ACC112 (cell line): ENCODE results near the gene SOX13.

Experiments used
- H2AFZ ChIP-seq: fragments of 200-600 bp; sonication (generic); one replicate; pipeline ENCODE4 v1.6.0; 2017; ENCODE audit warnings: antibody characterized with exemption, low read length; ENCODE audit not compliant: unreplicated experiment
- H3K27ac ChIP-seq: fragments of 200-600 bp; sonication (generic); 2 replicates; pipeline ENCODE4 v1.5.1; 2014; ENCODE audit warnings: low read depth, mild to moderate bottlenecking, antibody characterized with exemption, low read length, moderate library complexity
- H3K27me3 ChIP-seq: fragments of 200-600 bp; sonication (generic); 2 replicates; pipeline ENCODE4 v1.6.1; 2014; ENCODE audit warnings: mild to moderate bottlenecking, antibody characterized with exemption, low read length, moderate library complexity, mixed read lengths; ENCODE audit not compliant: insufficient read depth
- H3K36me3 ChIP-seq: fragments of 200-600 bp; sonication (generic); 2 replicates; pipeline ENCODE4 v1.6.1; 2016; ENCODE audit warnings: mild to moderate bottlenecking, antibody characterized with exemption, low read length, moderate library complexity, mixed read lengths; ENCODE audit not compliant: insufficient read depth
- H3K4me1 ChIP-seq: fragments of 200-600 bp; sonication (generic); one replicate; pipeline ENCODE4 v1.6.1; 2016; ENCODE audit warnings: low read length, mixed read lengths; ENCODE audit not compliant: insufficient read depth, unreplicated experiment, control insufficient read depth
- H3K4me3 ChIP-seq: fragments of 200-600 bp; sonication (generic); 2 replicates; pipeline ENCODE4 v1.5.1; 2014; ENCODE audit warnings: mild to moderate bottlenecking, low read depth, low read length
- H3K79me2 ChIP-seq: fragments of 200-600 bp; sonication (generic); one replicate; pipeline ENCODE4 v1.6.0; 2016; ENCODE audit warnings: low read length; ENCODE audit not compliant: control insufficient read depth, unreplicated experiment, insufficient read depth

SOX13 gene

DNA sequence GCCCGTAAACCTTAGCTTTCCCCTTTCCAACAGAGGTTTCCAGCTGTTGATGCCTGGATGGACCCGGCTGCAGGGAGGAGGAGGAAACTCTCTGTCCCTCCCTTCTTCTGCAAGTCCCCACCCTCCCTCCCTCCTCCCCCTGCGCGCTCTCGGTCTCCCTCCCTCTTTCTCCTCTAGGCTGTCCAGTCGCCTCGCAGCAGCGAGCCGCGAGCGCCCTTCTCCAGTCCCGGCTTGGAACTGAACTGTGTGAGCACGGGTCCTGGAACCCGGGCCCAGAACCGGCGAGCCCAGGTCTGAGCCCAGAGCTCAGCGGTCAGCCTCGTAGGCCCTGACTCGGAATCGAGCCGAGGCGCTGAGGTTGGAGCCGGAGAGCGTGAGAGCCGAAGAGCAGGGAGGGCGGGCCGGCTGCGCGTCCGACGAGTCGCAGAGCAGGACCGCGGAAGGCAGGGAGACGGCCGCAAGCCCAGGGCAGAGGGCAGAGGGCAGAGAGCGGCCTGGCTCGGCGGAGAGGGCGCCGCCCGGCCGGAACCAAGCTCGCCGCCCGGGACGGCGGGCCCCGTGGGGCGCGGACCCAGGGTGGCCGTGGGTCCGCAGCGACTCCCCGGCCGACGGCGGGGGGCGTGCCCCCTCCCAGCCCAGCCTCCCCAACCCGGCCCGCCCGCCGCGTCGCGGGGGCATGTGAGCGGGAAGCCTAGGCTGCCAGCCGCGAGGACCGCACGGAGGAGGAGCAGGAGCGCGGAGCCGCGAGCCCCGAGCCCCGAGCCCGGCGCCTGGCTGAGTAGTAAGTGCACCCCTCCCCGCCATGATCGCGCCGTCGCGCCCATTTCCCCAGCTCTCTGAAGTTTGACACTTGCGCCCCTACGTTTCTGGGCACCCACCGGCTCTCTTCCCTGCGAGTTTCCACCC is at the start of gene SOX13:
Gene SOX13 (plus strand): TSS at position 185 of the 906 bp plus-strand sequence. CDS start 39,801 bp downstream, outside the sequence.
- peak within 1 kb of the TSS; percentile 37; the same call in 1 of the 2 replicates for H3K27ac ChIP-seq
- H3K4me1 ChIP-seq = peaks cover 13% of the 10 kb centered on the region
- H3K4me3 ChIP-seq = peak within 1 kb of the TSS; percentile 94
- H2AFZ ChIP-seq = peak within 1 kb of the TSS; percentile 73
- peaks cover 41% of the 10 kb centered on the region for H3K79me2 ChIP-seq
- H3K27me3 ChIP-seq = no peaks in the 10 kb centered on the region
- H3K36me3 ChIP-seq = no peaks in the 10 kb centered on the region

DNA sequence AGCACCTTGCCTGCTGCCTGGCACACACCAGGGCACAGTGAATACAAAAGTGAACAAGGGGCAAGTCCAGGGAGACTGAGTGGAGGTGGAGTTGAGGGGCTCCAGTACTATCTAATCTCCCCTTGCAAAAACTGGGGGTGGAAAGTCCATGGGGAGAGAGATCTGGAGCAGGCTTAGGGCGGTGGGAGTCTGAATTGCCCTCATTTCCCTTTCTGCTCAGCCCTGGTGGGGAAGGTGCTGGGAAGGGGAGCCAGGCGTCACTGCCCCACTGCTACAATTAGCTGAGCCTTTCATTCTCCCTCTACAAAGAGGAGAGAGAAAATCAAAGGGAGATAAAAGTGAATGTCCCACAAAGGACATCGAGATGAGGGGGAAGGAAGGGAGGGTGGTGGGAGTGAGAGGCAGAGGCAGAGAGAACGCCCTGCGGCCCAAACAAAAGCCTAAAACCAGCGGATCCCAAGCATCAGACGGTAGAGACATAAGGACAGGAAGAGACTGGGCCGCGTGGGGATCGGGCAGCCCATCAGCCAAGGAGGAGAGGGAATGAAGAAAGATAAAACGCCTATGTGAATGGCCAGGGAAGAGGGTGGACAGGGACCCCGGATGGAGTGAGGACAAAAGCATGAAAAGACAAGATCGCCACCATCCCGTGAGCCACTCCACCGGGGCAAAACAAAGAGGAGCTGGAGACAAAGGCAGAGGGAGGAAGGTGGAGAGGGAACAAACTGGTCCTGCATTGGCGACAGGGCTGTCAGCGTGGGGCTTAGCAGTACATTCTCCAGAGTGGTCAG is 46.8 kb upstream of the SOX13 start:
- Histone ChIP-seq H2AFZ (peak overlapping the region; percentile 1), H3K79me2 (no peaks in the 10 kb centered on the region), H3K27me3 (peaks cover 14% of the 10 kb centered on the region), H3K4me1 (no peaks in the 10 kb centered on the region), H3K27ac (no peak overlapping the region), H3K4me3 (no peak overlapping the region), H3K36me3 (no peaks in the 10 kb centered on the region)

DNA sequence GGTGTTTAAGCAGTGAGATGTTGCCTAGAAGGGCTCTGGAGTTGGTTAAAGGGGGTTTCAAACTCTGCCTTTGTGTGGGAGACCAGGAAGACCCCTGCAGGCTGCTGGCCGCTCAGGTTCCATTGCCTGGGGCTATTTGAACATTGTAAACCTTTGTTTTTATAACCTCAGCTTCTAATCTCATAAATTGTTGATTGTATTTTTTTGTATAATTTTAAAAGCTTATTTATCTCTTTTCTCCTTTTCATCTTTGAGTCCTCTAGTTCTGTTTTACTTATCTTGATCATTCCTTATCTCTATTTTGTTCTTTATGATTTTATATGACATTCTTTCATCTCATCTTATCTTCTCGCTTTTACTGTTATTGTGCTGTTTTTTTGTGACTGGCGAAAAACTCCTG is 45.5 kb upstream of the SOX13 start:
- H3K27ac ChIP-seq = no peak overlapping the region
- H2AFZ ChIP-seq = no peak overlapping the region
- H3K79me2 ChIP-seq = no peaks in the 10 kb centered on the region
- H3K4me1 ChIP-seq = no peaks in the 10 kb centered on the region
- H3K27me3 ChIP-seq = peaks cover 14% of the 10 kb centered on the region
- no peak overlapping the region for H3K4me3 ChIP-seq
- H3K36me3 ChIP-seq = no peaks in the 10 kb centered on the region

DNA sequence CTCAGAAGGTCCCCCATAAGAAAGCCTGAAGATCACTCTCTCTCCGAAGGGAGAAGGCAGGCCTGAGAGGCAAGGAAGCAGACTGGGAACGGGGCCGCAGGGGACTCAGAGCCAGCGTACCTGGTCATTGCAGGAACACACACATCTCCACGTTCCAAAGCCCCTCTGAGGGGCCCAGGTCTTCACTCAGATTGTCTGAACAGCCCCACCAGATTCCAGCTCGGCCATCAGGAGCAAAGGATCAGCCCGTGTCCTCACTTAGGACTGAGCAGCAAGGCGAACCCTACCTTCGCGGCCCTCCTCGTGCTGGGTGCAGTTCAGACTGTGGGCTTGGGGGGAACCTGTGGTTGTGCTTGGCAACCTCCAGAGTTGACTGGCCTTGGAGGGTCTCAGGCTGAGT is 43.9 kb upstream of the SOX13 start:
- H3K4me3 ChIP-seq = no peak overlapping the region
- H3K4me1 ChIP-seq = no peaks in the 10 kb centered on the region
- no peak overlapping the region for H2AFZ ChIP-seq
- H3K79me2 ChIP-seq = no peaks in the 10 kb centered on the region
- no peak overlapping the region for H3K27ac ChIP-seq
- peaks cover 14% of the 10 kb centered on the region for H3K27me3 ChIP-seq
- no peaks in the 10 kb centered on the region for H3K36me3 ChIP-seq

DNA sequence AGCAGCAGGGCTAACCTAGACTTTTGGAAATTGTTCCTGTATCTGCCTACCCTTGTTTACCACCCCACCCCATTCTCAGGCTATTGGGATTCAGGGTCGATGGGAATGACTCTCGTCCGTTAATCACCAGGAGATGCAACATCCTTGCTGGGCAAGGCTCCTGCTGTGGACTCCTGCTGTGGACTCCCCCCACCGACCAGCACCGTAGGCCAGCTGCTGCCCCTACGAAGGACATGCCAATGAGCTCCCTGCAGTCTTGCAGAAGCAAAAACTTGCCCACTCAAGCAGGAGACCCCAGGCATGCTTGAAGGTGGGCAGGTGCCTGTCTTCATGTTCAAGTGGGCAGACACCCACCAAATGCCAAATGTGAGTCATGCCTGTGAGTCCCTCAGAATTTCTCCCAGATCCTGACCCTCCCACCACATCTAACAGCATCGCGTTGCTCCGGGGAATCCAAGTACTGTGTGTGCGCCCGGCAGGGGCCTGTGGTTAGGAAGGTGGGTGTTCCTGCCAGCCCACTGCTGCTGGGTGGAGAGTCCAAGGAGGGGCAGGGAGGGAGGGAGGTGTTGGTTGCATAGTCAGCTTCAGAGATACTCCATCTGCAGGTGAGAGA is 41.7 kb upstream of the SOX13 start:
- Histone ChIP-seq H3K27me3 (peaks cover 3% of the 10 kb centered on the region; the same call in 1 of the 2 replicates), H3K79me2 (no peaks in the 10 kb centered on the region), H3K4me1 (no peaks in the 10 kb centered on the region), H3K36me3 (no peaks in the 10 kb centered on the region), H3K27ac (no peak overlapping the region), H3K4me3 (no peak overlapping the region), H2AFZ (no peak overlapping the region)

DNA sequence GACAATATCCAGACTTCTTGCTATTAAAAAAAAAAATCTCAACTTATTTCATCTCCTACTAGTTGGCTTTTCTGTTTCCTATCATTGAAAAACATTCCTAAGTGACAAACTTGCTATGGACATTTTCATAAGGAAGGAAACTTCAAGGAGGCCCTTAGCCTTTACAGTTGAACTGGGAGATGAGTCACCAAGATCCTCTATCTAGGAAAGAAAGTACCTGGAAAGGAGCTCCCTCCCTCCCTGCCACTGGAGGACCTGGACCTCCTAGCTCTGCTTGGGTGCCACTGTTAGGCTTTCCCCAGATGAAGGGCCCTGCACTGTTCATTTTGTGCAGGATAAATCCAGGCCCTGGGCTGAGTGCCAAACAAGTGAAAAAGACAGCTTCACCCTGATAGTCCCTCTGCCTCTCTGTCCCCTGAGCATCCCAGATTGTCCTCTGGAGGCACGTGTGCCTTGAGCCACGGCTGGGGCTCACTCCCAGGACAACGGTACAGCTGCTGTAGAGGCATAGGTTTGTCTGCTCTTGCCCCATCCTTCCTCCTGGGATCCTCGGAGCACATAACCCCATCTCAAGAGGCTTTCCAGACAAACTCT is 40.2 kb upstream of the SOX13 start:
- Histone ChIP-seq H3K27ac (no peak overlapping the region), H3K4me3 (no peak overlapping the region), H3K36me3 (no peaks in the 10 kb centered on the region), H3K4me1 (no peaks in the 10 kb centered on the region), H2AFZ (no peak overlapping the region), H3K79me2 (no peaks in the 10 kb centered on the region), H3K27me3 (no peaks in the 10 kb centered on the region)

DNA sequence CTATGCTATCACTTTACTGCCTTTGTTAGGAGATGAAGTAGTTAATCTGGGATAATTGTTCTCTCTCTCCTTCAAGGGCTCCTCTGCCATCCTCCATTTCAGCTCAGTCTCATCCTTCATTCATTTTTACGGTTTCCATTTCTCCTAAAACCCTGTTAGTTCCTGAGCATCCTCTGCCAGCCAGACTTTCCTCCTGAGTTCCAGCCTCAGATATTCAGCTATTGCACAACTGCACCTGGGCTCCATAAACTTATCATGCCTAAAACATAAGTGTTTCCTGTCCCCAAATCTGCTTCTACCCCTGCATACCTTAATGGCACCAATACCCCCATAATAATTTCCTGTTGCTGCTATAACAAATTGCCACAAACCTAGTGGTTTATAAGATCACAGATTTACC is 39.6 kb upstream of the SOX13 start:
- Histone ChIP-seq H3K4me3 (no peak overlapping the region), H3K27ac (no peak overlapping the region), H3K79me2 (no peaks in the 10 kb centered on the region), H3K4me1 (no peaks in the 10 kb centered on the region), H3K27me3 (no peaks in the 10 kb centered on the region), H2AFZ (no peak overlapping the region), H3K36me3 (no peaks in the 10 kb centered on the region)

DNA sequence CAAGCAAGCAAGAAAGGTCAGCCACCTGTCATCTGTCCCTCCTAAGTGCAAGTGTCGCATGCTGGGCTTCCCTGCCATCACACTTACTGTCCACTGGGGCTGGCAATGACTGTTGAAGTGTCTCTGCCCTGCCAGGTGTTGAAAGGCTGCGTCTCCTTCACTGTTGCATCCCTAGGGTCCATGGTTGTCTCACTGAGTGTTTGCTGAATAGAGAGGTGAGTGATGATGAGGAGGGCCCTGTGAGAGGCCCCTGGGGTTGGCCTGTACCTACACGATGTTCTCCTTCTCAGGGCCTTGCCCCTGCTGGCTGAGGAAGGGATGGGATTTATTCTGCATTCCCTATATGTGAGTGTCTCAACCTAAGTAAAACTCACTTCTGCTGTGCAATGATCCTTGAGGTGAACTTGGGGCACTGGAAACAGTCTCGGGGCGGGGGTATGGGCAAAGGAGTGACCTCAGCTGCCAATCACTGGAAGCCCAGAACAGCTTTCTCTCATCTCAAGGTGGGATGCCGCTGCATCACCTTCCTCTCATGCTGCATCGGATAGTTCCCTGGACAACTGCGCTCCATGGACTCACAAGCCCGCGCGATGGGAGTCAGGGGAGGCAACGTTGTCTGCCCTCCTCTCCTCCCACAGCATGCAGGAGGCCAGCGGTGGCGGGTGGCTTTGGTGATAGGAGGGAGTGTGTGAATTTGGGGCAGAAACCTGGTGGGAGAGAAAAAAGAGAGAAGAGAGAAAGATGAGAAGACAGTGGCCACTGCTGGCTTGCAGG is 35.8 kb upstream of the SOX13 start:
- Histone ChIP-seq H3K79me2 (no peaks in the 10 kb centered on the region), H2AFZ (no peak overlapping the region), H3K27ac (no peak overlapping the region), H3K4me1 (peaks cover 14% of the 10 kb centered on the region), H3K4me3 (no peak overlapping the region), H3K27me3 (no peaks in the 10 kb centered on the region), H3K36me3 (no peaks in the 10 kb centered on the region)

DNA sequence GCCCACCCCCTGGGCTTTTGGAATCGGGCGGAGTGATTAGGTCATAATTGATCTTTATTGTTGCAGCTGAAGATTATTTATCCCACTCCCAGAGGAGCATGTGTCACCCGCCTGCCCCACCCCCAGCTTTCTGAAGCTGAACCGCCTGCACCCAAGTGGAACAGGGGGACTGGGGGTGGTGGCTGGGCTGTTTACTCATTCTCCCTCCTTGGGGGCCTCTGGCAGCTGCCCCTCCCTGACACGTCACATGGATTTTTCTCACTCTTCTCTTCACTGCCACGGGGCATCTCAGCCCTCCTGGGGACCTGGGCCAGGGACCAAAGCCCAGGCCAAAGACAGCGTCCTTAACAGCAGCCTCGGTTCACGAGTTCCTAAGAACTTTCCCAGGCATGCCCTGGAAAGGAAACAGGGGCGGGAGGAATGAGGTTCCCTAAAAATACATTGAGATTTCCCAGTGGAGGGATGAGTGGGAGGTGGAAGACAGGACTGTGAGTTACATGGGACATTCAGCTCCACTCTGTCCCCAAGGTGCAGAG is 31.6 kb upstream of the SOX13 start:
- H3K27ac ChIP-seq = peak overlapping the region; percentile 67
- H3K4me3 ChIP-seq = peak overlapping the region; percentile 30
- H3K27me3 ChIP-seq = no peaks in the 10 kb centered on the region
- peak overlapping the region; percentile 92 for H2AFZ ChIP-seq
- no peaks in the 10 kb centered on the region for H3K79me2 ChIP-seq
- peaks cover 16% of the 10 kb centered on the region for H3K4me1 ChIP-seq
- H3K36me3 ChIP-seq = no peaks in the 10 kb centered on the region
